Thyroid gland (tissue), 4 donors: ENCODE results near the gene DKK3.

Experiments used
- CTCF ChIP-seq, 6 experiments: fragments of 200-600 bp in 3 of 6; fragments of 450-650 bp in 3 of 6; sonication (generic) in 3 of 6; IDR thresholded peaks; one replicate each; pipeline ENCODE4 v1.5.1; 2016 to 2019; ENCODE audit warnings: antibody characterized with exemption in 6 of 6, mild to moderate bottlenecking in 2 of 6, inconsistent platforms in 1 of 6, moderate library complexity in 1 of 6
- POLR2A ChIP-seq, 2 donors: fragments of 450-650 bp; IDR thresholded peaks; one replicate each; pipeline ENCODE4 v1.6.1; 2017; ENCODE audit warnings: antibody characterized with exemption in 2 of 2, mild to moderate bottlenecking in 2 of 2, moderate library complexity in 1 of 2

- no peak for TF ChIP-seq POLR2A (IDR thresholded peaks at IDR 0.05)
- no peak for TF ChIP-seq CTCF (IDR thresholded peaks at IDR 0.05)
Measured at GRCh38 chr11:12046636-12047236, 38.3 kb upstream of the DKK3 start.
